ENCODE measurements around the gene BORA. TPM values are rescaled to one million over a fixed set of nuclear protein-coding genes. Genes with fewer than 3 reads are reported as not detected.

BORA gene
- 1 to 10 TPM; 2.3 to 6.2 (median 3.5) TPM for total RNA-seq

DNA sequence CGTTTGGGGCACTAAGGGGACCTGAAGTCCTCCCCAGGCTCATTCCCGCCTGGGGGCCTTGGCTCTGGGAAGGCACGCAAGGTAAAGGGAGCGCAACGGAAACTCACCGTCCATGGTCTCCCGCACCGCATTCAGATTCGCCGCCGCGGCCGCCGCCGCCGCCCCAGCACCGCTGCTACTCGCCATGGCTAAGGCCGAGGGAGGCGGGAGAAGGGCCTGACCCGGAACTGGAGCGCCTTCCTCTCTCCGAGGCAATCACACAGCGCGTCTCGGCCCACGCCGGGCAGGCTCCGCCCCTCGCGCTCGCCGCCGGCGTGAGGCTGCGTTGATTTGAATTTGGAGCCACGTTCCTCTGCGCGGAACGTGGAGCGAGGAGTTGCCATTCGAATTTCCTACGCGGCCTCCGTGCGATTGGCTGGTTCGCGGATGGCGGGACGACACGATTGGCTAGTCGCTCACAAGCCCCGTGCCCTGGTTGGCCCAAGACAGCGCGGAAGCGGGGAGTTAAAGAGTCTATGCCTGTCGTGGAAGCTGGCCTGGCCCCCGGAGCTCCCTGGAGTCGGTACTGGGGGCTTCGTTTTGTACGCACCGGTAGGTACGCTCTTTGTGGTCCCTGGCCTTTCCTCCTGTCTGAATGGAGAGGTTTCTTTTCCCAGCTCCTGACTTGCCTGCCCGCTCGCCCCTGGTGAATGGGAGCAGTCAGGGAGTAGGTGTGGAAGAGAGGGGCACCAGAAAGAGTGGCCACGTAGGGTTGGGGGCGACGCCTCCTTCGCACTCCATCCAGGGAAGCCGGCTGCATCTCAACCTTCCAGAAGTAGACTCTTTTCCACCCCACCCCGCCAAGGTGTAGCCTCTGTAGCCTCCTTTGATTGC lies at the start of gene BORA, which contains the start of gene MZT1:
BORA (plus strand) TSS at position 507 of the 873 bp plus-strand sequence. CDS start 1,018 bp downstream, outside the sequence.
MZT1 (minus strand) TSS at position 213 of the 873 bp plus-strand sequence; CDS start at position 186, 27 bp downstream.
- TF ChIP-seq, protein P1, sequence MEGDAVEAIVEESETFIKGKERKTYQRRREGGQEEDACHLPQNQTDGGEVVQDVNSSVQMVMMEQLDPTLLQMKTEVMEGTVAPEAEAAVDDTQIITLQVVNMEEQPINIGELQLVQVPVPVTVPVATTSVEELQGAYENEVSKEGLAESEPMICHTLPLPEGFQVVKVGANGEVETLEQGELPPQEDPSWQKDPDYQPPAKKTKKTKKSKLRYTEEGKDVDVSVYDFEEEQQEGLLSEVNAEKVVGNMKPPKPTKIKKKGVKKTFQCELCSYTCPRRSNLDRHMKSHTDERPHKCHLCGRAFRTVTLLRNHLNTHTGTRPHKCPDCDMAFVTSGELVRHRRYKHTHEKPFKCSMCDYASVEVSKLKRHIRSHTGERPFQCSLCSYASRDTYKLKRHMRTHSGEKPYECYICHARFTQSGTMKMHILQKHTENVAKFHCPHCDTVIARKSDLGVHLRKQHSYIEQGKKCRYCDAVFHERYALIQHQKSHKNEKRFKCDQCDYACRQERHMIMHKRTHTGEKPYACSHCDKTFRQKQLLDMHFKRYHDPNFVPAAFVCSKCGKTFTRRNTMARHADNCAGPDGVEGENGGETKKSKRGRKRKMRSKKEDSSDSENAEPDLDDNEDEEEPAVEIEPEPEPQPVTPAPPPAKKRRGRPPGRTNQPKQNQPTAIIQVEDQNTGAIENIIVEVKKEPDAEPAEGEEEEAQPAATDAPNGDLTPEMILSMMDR (IDR thresholded peaks at IDR 0.05; ENCODE audit: low read depth): no peak

DNA sequence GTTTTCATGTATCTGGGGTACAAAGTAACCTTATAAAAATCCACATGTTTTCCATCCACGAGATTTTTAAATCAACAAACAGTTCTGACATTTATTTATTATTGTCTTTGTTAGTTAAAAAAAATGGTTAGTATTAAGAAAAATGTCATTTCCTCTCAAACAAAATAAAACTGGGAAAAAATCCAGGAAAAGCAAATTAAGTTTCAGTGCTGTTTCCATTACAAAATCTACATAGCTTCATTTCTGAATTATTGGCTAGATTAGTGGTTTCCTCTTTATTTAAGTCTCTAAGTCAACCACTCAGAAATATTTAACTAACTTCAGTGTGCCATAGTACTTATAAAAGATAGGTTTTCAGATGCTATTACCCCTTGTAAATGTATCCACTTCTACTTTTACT lies 49.4 kb upstream of the BORA start:
- TF ChIP-seq, protein P1 (IDR thresholded peaks at IDR 0.05; ENCODE audit: low read depth): no peak

DNA sequence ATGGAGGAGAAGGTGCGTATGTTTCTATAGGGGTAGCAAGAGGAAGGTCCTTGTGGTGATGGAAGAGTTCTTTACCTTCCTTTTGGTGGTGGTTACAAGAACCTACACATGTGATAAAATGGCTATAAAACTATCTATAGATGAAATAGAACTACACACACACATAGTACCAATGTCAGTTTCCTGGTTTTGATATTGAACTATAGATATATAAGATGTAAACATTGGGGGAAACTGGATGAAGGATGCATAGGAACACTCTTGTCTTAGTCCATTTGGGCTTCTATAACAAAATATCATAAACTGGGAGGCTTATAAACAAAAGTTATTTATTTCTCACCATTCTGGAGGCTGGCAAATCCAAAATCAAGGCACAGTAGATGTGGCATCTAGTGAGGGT lies 47.4 kb upstream of the BORA start:
- TF ChIP-seq, protein P1 (IDR thresholded peaks at IDR 0.05; ENCODE audit: low read depth): no peak

DNA sequence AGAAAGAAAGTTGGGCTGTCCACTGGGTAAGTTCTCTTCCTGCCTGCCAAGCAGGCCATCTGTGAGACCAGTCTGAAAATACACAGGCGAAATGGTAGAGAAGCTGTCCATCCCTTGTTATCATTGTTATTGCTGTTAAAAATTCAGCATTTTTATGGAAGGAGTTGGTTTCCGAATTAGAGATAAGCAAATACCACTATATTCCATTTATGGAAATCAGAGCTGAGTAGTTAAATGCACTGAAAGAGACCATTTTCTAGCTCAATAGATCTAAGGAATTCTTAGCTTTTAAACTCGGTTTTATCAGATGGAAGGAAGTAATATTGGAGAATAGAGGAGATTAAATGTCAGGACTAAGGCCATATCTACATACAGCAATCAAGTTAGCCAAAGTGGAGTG lies 41.0 kb upstream of the BORA start:
- TF ChIP-seq, protein P1 (IDR thresholded peaks at IDR 0.05; ENCODE audit: low read depth): no peak

DNA sequence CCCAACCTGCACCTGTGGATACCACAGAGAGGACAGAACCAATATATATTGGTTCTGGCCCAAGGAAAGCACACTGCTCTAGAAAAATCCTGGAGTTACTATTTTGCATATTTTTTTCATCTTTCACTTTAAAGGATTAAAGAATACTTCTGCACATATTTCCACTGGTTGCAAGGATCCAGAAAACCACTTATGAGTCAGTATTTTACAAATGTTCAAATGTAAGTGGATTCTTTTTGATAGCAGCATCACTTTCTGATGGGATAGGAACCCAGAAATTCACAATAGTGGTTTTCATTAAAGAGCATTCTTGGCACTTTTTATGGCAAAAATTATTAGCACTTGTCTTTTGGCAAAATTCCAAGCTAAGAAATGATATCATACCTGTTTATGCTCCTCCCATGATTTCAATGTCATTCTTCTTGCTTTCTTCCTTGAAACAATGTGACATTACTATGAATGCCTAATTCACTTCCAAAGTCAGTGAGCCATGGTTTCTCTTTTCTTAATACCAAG lies 38.5 kb upstream of the BORA start:
- TF ChIP-seq, protein P1 (IDR thresholded peaks at IDR 0.05; ENCODE audit: low read depth): no peak

DNA sequence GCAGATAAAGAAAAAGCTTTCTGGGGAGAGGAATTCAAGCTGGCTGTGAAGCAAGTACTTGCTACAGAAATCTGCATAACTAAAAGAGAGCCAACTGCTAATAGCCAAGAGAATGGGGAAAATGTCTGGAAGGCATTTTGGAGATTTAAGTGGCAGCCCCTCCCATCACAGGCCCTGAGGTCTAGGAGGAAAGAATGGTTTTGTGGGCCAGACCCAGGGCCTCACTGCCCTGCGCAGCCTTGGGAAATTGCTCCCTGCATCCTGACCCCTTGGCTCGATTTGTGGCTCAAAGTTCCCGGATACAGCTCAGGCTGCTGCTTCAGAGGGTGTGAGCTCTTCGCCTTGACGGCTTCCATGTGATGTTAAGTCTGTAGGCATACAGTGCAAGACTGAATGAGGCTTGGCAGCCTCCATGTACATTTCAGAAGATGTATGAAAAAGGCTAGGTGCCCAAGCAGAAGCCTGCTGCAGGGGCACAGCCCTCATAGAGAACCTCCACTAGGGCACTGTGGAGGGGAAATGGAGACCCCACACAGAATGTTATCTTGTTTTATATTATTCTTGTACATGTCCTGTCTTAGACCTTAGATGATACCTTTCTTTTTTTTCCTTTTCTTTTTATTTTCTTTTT lies 34.7 kb upstream of the BORA start:
- TF ChIP-seq, protein P1 (IDR thresholded peaks at IDR 0.05; ENCODE audit: low read depth): no peak

DNA sequence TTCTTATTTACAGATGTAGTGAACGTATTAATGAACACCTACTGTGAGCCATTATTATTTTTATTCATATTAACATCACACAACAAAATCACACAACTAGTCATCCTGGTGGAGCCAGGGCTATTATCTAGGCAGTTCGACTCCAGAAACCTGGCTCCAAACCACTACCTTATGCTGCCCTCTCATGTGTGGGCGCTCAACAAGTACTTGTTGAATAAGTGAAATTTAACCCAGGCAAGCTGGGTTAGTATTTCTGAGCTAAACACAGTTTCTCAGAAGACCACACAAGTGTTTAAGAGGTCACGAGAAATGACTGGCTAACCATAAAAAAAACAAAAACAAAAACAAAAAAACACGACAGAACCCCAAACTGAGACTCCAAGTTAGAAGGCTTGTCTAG lies 33.9 kb upstream of the BORA start:
- TF ChIP-seq, protein P1 (IDR thresholded peaks at IDR 0.05; ENCODE audit: low read depth): no peak
